ENCODE results near the gene RCSD1. TPM values are rescaled to one million over a fixed set of nuclear protein-coding genes. Genes with fewer than 3 reads are reported as not detected.

The RCSD1 gene
- total RNA-seq, result 10 to 100 TPM in 1 of 2 donors, 1 to 10 TPM in 1; 2.8 to 13.8 TPM

DNA sequence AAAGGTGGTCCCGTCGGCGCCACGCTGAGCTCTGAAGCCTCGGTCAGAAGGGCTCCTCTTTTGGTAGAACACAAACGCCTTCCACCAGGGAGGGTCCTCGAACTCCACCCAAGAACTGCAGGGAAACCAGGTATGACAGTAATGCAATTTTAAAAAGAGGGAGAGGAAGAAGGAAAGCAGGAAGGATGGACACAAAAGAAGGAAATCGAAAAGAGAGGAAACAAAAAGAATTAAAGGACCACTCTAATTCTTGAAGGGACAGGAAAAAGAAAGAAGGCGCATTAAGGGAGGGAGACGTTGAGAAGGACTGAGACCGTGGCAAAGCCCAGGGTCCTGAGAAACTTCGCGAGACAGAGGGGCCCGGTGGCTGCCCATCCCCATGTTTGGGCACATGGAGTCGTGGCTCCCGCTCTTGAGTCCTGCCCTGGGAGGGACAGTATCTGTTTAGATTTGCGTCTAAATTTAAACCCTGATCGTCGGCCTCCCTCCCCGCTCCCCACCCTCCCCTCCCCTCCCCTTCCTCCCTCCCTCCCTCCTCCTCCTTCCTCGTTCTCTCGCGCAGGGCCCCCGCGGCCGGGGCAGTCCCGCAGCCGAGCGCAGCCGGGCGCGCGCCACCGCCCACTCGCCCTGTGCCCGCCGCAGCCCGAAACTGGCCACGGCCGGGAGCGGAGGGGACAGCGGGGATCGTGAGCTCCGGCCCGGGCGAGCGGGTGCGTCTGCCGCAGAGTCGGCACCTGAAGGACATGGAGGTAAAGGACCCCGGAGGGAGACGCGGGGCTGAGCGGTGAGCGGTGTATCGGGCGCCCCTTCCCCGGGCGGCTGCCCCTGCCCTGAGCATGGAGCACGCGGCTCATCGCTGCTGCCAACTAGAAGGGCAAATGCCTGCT lies at the start of gene RCSD1:
Gene RCSD1 (plus strand): TSS at position 552 of the 887 bp plus-strand sequence. CDS start 192 bp downstream, at position 744.
- H3K36me3 ChIP-seq, result no peaks in the 10 kb centered on the region
- WGBS, result 16% methylated on average over 47 of the region's 62 CpGs
- H3K4me1 ChIP-seq (replicated peaks), result no peaks in the 10 kb centered on the region
- H3K9me3 ChIP-seq, result no peaks in the 10 kb centered on the region
- H3K27me3 ChIP-seq (replicated peaks; ENCODE audit: insufficient read depth), result no peaks in the 10 kb centered on the region
- peak within 1 kb of the TSS; percentile 41 to 61 for H3K27ac ChIP-seq
- no peak for TF ChIP-seq POLR2AphosphoS5 (IDR thresholded peaks at IDR 0.05)
- no peak for TF ChIP-seq POLR2A (IDR thresholded peaks at IDR 0.05)
- TF ChIP-seq, protein P1, sequence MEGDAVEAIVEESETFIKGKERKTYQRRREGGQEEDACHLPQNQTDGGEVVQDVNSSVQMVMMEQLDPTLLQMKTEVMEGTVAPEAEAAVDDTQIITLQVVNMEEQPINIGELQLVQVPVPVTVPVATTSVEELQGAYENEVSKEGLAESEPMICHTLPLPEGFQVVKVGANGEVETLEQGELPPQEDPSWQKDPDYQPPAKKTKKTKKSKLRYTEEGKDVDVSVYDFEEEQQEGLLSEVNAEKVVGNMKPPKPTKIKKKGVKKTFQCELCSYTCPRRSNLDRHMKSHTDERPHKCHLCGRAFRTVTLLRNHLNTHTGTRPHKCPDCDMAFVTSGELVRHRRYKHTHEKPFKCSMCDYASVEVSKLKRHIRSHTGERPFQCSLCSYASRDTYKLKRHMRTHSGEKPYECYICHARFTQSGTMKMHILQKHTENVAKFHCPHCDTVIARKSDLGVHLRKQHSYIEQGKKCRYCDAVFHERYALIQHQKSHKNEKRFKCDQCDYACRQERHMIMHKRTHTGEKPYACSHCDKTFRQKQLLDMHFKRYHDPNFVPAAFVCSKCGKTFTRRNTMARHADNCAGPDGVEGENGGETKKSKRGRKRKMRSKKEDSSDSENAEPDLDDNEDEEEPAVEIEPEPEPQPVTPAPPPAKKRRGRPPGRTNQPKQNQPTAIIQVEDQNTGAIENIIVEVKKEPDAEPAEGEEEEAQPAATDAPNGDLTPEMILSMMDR (IDR thresholded peaks at IDR 0.05), result no peak
- intact Hi-C loops (cut with DNase I), result loop anchor here (10.0 kb wide), 1 partner anchor 55 kb away; no protein-coding TSS in a partner anchor
- H3K4me3 ChIP-seq, result peak within 1 kb of the TSS; percentile 37 to 45
- DNase-seq (ENCODE audit: low spot score), result no peak

DNA sequence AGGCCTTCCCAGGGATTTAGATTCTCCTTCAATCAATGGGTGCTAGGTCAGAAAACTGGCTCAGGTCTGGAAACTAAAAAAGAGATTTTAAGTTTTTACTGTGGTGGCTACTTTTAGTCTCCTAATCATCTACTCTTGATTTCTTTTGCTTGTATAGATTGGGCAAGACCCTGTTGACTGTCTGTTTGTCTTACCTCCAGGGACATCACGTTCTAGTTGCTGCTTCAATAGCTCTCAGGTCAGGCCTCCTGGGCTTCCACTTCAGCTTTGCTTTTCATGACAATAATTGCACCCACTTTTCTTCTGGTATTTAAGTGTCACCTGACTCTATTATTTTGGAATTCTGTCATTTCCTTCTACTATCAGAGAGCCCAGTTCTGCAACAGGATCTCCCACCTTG lies 48.0 kb upstream of the RCSD1 start:
- TF ChIP-seq POLR2A (IDR thresholded peaks at IDR 0.05) (no peak), POLR2AphosphoS5 (IDR thresholded peaks at IDR 0.05) (no peak)
- TF ChIP-seq, protein P1 (IDR thresholded peaks at IDR 0.05), result no peak
- H3K4me1 ChIP-seq (replicated peaks), result no peaks in the 10 kb centered on the region
- 92% methylated on average over 1 of the region's 1 CpG for WGBS
- H3K9me3 ChIP-seq, result no peaks in the 10 kb centered on the region
- DNase-seq (ENCODE audit: low spot score), result no peak
- H3K27ac ChIP-seq, result no peak overlapping the region
- H3K36me3 ChIP-seq, result no peaks in the 10 kb centered on the region
- H3K27me3 ChIP-seq (replicated peaks; ENCODE audit: insufficient read depth), result no peaks in the 10 kb centered on the region
- intact Hi-C loops (cut with DNase I), result no loop called here
- no peak overlapping the region for H3K4me3 ChIP-seq

DNA sequence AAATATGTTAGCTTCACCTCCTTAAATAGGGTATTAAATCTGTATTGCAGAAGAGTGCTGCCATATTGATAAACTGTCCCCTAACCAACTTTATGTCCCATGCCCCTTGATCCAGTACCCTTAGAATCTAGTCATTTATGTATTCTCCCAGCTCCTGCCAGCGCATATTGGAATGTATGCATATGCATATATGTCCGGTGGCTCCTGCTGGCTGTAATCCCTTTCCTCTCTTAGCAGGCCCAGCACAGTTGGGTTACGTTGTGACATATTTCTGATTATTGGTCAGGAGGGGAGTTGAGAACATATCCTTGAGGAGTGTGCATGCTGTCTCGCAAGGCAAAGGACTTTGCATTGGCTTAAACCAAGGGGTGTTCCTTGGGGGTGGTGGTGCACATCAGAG lies 47.3 kb upstream of the RCSD1 start:
- no peaks in the 10 kb centered on the region for H3K4me1 ChIP-seq (replicated peaks)
- DNase-seq (ENCODE audit: low spot score), result no peak
- intact Hi-C loops (cut with DNase I), result no loop called here
- TF ChIP-seq POLR2AphosphoS5 (IDR thresholded peaks at IDR 0.05), result no peak
- no peak for TF ChIP-seq POLR2A (IDR thresholded peaks at IDR 0.05)
- TF ChIP-seq, protein P1 (IDR thresholded peaks at IDR 0.05), result no peak
- 95% methylated on average over 4 of the region's 4 CpGs for WGBS
- no peaks in the 10 kb centered on the region for H3K36me3 ChIP-seq
- no peak overlapping the region for H3K27ac ChIP-seq
- no peaks in the 10 kb centered on the region for H3K27me3 ChIP-seq (replicated peaks; ENCODE audit: insufficient read depth)
- no peaks in the 10 kb centered on the region for H3K9me3 ChIP-seq
- no peak overlapping the region for H3K4me3 ChIP-seq

GRCh38 chr1:167584581-167584980 lies 45.5 kb upstream of the RCSD1 start:
- H3K4me1 ChIP-seq (replicated peaks), result no peaks in the 10 kb centered on the region

More at GRCh38 chr1:167584581-167584980, 45.5 kb upstream of the RCSD1 start:
- no peak overlapping the region for H3K27ac ChIP-seq
- no peak overlapping the region for H3K4me3 ChIP-seq
- WGBS, result 85% methylated on average over 3 of the region's 3 CpGs
- TF ChIP-seq POLR2AphosphoS5 (IDR thresholded peaks at IDR 0.05) (no peak), POLR2A (IDR thresholded peaks at IDR 0.05) (no peak)
- TF ChIP-seq, protein P1 (IDR thresholded peaks at IDR 0.05), result no peak
- no peaks in the 10 kb centered on the region for H3K36me3 ChIP-seq
- DNase-seq (ENCODE audit: low spot score), result no peak
- intact Hi-C loops (cut with DNase I), result no loop called here
- no peaks in the 10 kb centered on the region for H3K9me3 ChIP-seq
- H3K27me3 ChIP-seq (replicated peaks; ENCODE audit: insufficient read depth), result no peaks in the 10 kb centered on the region

Measured in prostate gland (tissue), 2 donors.